Gastroesophageal sphincter (tissue), 4 donors: ENCODE data around the gene LY6G5C. TPM values are rescaled to one million over a fixed set of nuclear protein-coding genes. Genes with fewer than 3 reads are reported as not detected.
A peak's percentile ranks its signal among the peaks of the same experiment; 100 is the strongest.

Experiments used
- ATAC-seq: fragments of 150-250 bp; one replicate; pipeline ENCODE4 v1.9.1; 2016; ENCODE audit warnings: mild to moderate bottlenecking, moderate library complexity
- H3K27ac ChIP-seq, 4 donors: fragments of 200-600 bp; sonication (generic) in 3 of 4; 1 replicate in 3 of 4; 2 replicates in 1 of 4; pipeline ENCODE4 v1.5.1; 2016 to 2019
- H3K27me3 ChIP-seq: fragments of 200-600 bp; sonication (generic); one replicate; pipeline ENCODE4 v1.5.1; 2019
- H3K36me3 ChIP-seq, 2 donors: fragments of 200-600 bp; sonication (generic); one replicate each; pipeline ENCODE4 v1.5.1; 2019; ENCODE audit warnings: control low read depth in 1 of 2
- H3K4me1 ChIP-seq, 3 donors: fragments of 200-600 bp; sonication (generic); 1 replicate in 2 of 3; 2 replicates in 1 of 3; pipeline ENCODE4 v1.5.1; 2016 to 2019; ENCODE audit warnings: control low read depth in 2 of 3
- H3K4me3 ChIP-seq, 2 donors: fragments of 200-600 bp; sonication (generic); one replicate each; pipeline ENCODE4 v1.5.1; 2019; ENCODE audit warnings: mild to moderate bottlenecking in 1 of 2, moderate library complexity in 1 of 2
- H3K9me3 ChIP-seq, 3 donors: fragments of 200-600 bp; sonication (generic); one replicate each; pipeline ENCODE4 v1.5.1; 2017 to 2019; ENCODE audit warnings: control low read depth in 2 of 3
- CTCF ChIP-seq, 4 experiments: fragments of 200-600 bp in 2 of 4; fragments of 450-650 bp in 2 of 4; sonication (generic) in 1 of 4; IDR thresholded peaks; one replicate each; pipeline ENCODE4 v1.5.1; 2017 to 2019; ENCODE audit warnings: antibody characterized with exemption in 4 of 4, mild to moderate bottlenecking in 2 of 4, moderate library complexity in 2 of 4
- EP300 ChIP-seq: sonication (generic); formaldehyde crosslinking; IDR thresholded peaks from one replicate; pipeline ENCODE4 v1.6.1; 2017; ENCODE audit warnings: antibody characterized with exemption, mild to moderate bottlenecking
- POLR2A ChIP-seq, 2 donors: fragments of 450-650 bp; IDR thresholded peaks; one replicate each; pipeline ENCODE4 v1.6.1; 2017; ENCODE audit warnings: antibody characterized with exemption in 2 of 2, mild to moderate bottlenecking in 2 of 2, moderate library complexity in 1 of 2
- POLR2AphosphoS5 ChIP-seq: sonication (generic); formaldehyde crosslinking; IDR thresholded peaks from one replicate; pipeline ENCODE4 v1.6.1; 2017; ENCODE audit warnings: antibody characterized with exemption
- WGBS, 2 donors: methylation state at CpG; one replicate each; pipeline ENCODE4 v1.1.5; 2018; ENCODE audit warnings: low coverage in 1 of 2; 5-methylcytosine and 5-hydroxymethylcytosine counted together
- total RNA-seq, 4 donors: library from RNA; depleted of rRNA; stranded (reverse); fragments of >200 nt; gene quantifications; one replicate each; pipeline ENCODE4 v1.1.0, GENCODE V29; 2016

Gene LY6G5C
- total RNA-seq, 4 donors from 2014 or later = 0.94 to 1.9 TPM; not detected in 2

DNA sequence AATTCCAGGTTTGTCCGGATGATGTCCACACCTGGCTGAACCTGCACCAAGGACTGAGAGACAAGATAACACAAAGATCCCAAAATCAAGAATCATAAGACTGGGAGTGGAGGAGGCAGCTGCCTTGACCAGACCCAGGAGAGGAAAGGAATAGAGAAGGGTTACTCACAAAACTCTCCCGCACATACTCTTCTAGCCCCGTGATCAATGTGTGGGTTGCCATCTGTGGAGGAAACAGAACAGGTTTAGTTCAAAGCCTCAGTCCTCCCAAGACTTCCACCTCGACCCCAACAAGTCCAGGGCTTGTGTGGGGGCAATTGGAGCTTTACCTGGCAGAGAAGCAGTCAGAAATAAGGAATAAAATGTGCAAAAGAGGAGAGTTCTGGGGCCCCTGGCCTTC, 39.5 kb downstream of the LY6G5C start:
- peaks cover 0 to 100% of the 10 kb centered on the region in 2 donors for H3K36me3 ChIP-seq
- H3K27ac ChIP-seq = no peak overlapping the region
- H3K27me3 ChIP-seq = no peaks in the 10 kb centered on the region
- H3K4me3 ChIP-seq = no peak overlapping the region
- no peak for TF ChIP-seq POLR2A (IDR thresholded peaks at IDR 0.05)
- TF ChIP-seq CTCF (IDR thresholded peaks at IDR 0.05) = no peak
- TF ChIP-seq POLR2AphosphoS5 = no peak
- no peak for TF ChIP-seq EP300
- H3K4me1 ChIP-seq = no peaks in the 10 kb centered on the region
- WGBS, 2 donors = 79% methylated on average over 3 of the region's 4 CpGs; no CpG with 5 or more reads in 1 of the 2 donors
- no peaks in the 10 kb centered on the region for H3K9me3 ChIP-seq
- ATAC-seq = no peak

- no peak for ATAC-seq
- WGBS, 2 donors = no CpG with 5 or more reads among the region's 6 CpGs
- Histone ChIP-seq H3K9me3 (no peaks in the 10 kb centered on the region), H3K27ac (no peak overlapping the region), H3K27me3 (no peaks in the 10 kb centered on the region), H3K36me3 (peaks cover 0 to 100% of the 10 kb centered on the region in 2 donors), H3K4me1 (no peaks in the 10 kb centered on the region), H3K4me3 (no peak overlapping the region)
- TF ChIP-seq CTCF (IDR thresholded peaks at IDR 0.05) = no peak
- TF ChIP-seq POLR2AphosphoS5 = no peak
- TF ChIP-seq POLR2A (IDR thresholded peaks at IDR 0.05) = no peak
- TF ChIP-seq EP300 = no peak
Measured at GRCh38 chr6:31640612-31641011, 40.3 kb downstream of the LY6G5C start.

DNA sequence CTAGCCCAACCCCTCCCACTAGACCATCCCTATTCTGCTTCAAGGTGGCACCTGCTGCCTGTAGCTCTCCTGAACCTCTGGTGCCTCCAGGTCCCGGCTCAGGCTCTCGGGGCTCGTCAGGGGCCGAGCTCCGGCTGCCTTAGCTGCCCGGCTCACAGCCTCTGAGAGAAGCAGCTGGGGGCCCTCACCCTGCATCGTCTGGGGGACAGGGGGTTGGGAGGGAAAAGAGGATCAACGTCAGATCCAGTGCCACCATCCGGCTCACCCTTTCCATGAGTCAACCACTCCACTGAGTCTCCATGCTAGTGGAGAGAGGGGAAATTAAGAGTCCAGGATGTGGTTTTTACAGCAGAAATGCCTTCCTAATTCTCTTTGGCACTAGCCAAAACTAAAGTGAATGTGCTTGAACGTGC, 41.4 kb downstream of the LY6G5C start:
- TF ChIP-seq CTCF (IDR thresholded peaks at IDR 0.05) = no peak
- TF ChIP-seq POLR2AphosphoS5 = no peak
- no peak for TF ChIP-seq POLR2A (IDR thresholded peaks at IDR 0.05)
- no peak for TF ChIP-seq EP300
- H3K4me3 ChIP-seq = no peak overlapping the region
- peaks cover 0 to 100% of the 10 kb centered on the region in 2 donors for H3K36me3 ChIP-seq
- no peaks in the 10 kb centered on the region for H3K9me3 ChIP-seq
- H3K27me3 ChIP-seq = no peaks in the 10 kb centered on the region
- peak overlapping the region in 1 of 4 donors; percentile 17 for H3K27ac ChIP-seq
- 52 to 78% methylated on average over 1 to 3 of the region's 10 CpGs for WGBS, 2 donors
- no peak for ATAC-seq
- H3K4me1 ChIP-seq = no peaks in the 10 kb centered on the region

GRCh38 chr6:31639043-31639442, 41.8 kb downstream of the LY6G5C start:
- peak overlapping the region in 1 of 4 donors; percentile 17 for H3K27ac ChIP-seq
- no peaks in the 10 kb centered on the region for H3K27me3 ChIP-seq
- WGBS, 2 donors = 70 to 74% methylated on average over 8 to 9 of the region's 9 CpGs
- H3K36me3 ChIP-seq = peaks cover 0 to 100% of the 10 kb centered on the region in 2 donors
- no peak for ATAC-seq
- no peak for TF ChIP-seq POLR2AphosphoS5
- TF ChIP-seq CTCF (IDR thresholded peaks at IDR 0.05) = no peak
- no peak for TF ChIP-seq EP300
- no peak for TF ChIP-seq POLR2A (IDR thresholded peaks at IDR 0.05)
- no peaks in the 10 kb centered on the region for H3K9me3 ChIP-seq
- no peaks in the 10 kb centered on the region for H3K4me1 ChIP-seq
- H3K4me3 ChIP-seq = no peak overlapping the region

GRCh38 chr6:31636698-31637596, 43.9 kb downstream of the LY6G5C start:
- ATAC-seq = no peak
- no peak overlapping the region for H3K27ac ChIP-seq
- 63 to 71% methylated on average over 7 to 15 of the region's 27 CpGs for WGBS, 2 donors

More at GRCh38 chr6:31636698-31637596, 43.9 kb downstream of the LY6G5C start:
- Histone ChIP-seq H3K4me3 (no peak overlapping the region), H3K9me3 (no peaks in the 10 kb centered on the region), H3K4me1 (no peaks in the 10 kb centered on the region), H3K36me3 (peaks cover 0 to 100% of the 10 kb centered on the region in 2 donors), H3K27me3 (no peaks in the 10 kb centered on the region)
- TF ChIP-seq EP300 = no peak
- no peak for TF ChIP-seq POLR2A (IDR thresholded peaks at IDR 0.05)
- TF ChIP-seq POLR2AphosphoS5 = peak; percentile 11
